ENCODE data around the gene PLK5.

DNA sequence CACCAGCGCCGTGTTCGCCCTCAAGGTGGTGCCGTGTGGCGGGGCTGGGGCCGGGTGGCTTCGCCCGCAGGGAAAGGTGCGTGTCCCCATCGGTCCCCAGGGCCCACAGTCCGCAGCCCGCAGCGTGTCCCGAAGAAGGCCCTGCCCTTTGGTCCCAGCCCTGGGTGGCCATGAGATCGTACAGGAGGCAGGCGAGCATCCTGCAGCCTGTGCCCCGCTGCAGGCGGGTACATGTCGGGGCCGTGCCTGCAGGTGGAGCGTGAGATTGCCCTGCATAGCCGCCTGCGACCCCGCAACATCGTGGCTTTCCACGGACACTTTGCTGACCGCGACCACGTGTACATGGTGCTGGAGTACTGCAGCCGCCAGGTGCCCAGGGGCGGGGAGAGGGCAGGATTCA lies 1.5 kb downstream of the PLK5 start:
- TF ChIP-seq, protein P1, sequence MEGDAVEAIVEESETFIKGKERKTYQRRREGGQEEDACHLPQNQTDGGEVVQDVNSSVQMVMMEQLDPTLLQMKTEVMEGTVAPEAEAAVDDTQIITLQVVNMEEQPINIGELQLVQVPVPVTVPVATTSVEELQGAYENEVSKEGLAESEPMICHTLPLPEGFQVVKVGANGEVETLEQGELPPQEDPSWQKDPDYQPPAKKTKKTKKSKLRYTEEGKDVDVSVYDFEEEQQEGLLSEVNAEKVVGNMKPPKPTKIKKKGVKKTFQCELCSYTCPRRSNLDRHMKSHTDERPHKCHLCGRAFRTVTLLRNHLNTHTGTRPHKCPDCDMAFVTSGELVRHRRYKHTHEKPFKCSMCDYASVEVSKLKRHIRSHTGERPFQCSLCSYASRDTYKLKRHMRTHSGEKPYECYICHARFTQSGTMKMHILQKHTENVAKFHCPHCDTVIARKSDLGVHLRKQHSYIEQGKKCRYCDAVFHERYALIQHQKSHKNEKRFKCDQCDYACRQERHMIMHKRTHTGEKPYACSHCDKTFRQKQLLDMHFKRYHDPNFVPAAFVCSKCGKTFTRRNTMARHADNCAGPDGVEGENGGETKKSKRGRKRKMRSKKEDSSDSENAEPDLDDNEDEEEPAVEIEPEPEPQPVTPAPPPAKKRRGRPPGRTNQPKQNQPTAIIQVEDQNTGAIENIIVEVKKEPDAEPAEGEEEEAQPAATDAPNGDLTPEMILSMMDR (conservative IDR thresholded peaks at IDR 0.05; ENCODE audit: low read depth, low read length): no peak
- TF ChIP-seq EZH2 (IDR thresholded peaks at IDR 0.05; ENCODE audit: borderline replicate concordance, low read depth, low read length, poor library complexity, severe bottlenecking): no peak

Measured in A673 (cell line).